Measurements from ENCODE around the gene OR6C76.
"Not testable (repeated sequence)": the region's sequence is repeated elsewhere in the genome, so short reads cannot be mapped to it uniquely, and the experiment has no call there.

GRCh38 chr12:55414396-55414823 lies 11.6 kb upstream of the OR6C76 start:
- TF ChIP-seq POLR2AphosphoS5 (IDR thresholded peaks at IDR 0.05); CTCF (IDR thresholded peaks at IDR 0.05); POLR2A (IDR thresholded peaks at IDR 0.05; ENCODE audit: low read depth): not testable (repeated sequence)

Data from esophagus muscularis mucosa (tissue), 3 donors.